MM.1S (cell line): ENCODE data around the gene GNG12.
A peak's percentile ranks its signal among the peaks of the same experiment; 100 is the strongest.

Source experiments
- DNase-seq: peaks from one replicate; pipeline ENCODE4 v3.0.0-alpha.2; 2015
- H2AFZ ChIP-seq: fragments of 300-600 bp; sonication (generic); 2 replicates; pipeline ENCODE4 v1.6.0; 2016; ENCODE audit warnings: antibody characterized with exemption, low read length
- H3F3A ChIP-seq: fragments of 300-600 bp; sonication (generic); 2 replicates; pipeline ENCODE4 v1.6.1; 2016; ENCODE audit warnings: mild to moderate bottlenecking, antibody characterized with exemption, low read length, moderate library complexity, mixed read lengths; ENCODE audit not compliant: insufficient read depth
- H3K27ac ChIP-seq: fragments of 300-600 bp; sonication (generic); 2 replicates; pipeline ENCODE4 v1.5.1; 2016; ENCODE audit warnings: mild to moderate bottlenecking, low read length
- H3K27me3 ChIP-seq: fragments of 300-600 bp; sonication (generic); replicated peaks from 2 replicates; pipeline ENCODE4 v1.6.0; 2016; ENCODE audit warnings: low read length; ENCODE audit not compliant: insufficient read depth
- H3K36me3 ChIP-seq: fragments of 300-600 bp; sonication (generic); replicated peaks from 2 replicates; pipeline ENCODE4 v1.6.1; 2016; ENCODE audit warnings: mild to moderate bottlenecking, low read length, mixed read lengths; ENCODE audit not compliant: insufficient read depth
- H3K4me1 ChIP-seq: fragments of 300-600 bp; sonication (generic); 2 replicates; pipeline ENCODE4 v1.6.1; 2016; ENCODE audit warnings: low read length, mixed read lengths
- H3K4me2 ChIP-seq: fragments of 300-600 bp; sonication (generic); 2 replicates; pipeline ENCODE4 v1.6.0; 2016; ENCODE audit warnings: low read depth, low read length
- H3K4me3 ChIP-seq: fragments of 300-600 bp; sonication (generic); 2 replicates; pipeline ENCODE4 v1.5.1; 2016; ENCODE audit warnings: low read length, mixed read lengths
- H3K79me2 ChIP-seq: fragments of 300-600 bp; sonication (generic); 2 replicates; pipeline ENCODE4 v1.6.1; 2016; ENCODE audit warnings: mixed run types, low read length, mixed read lengths
- H3K9ac ChIP-seq: fragments of 300-600 bp; sonication (generic); 2 replicates; pipeline ENCODE4 v1.6.1; 2016; ENCODE audit warnings: low read length, mixed read lengths
- H3K9me2 ChIP-seq: fragments of 300-600 bp; sonication (generic); replicated peaks from 2 replicates; pipeline ENCODE4 v1.6.1; 2016; ENCODE audit warnings: mild to moderate bottlenecking, low read length, mixed read lengths; ENCODE audit not compliant: insufficient read depth
- H3K9me3 ChIP-seq: fragments of 300-600 bp; sonication (generic); replicated peaks from 2 replicates; pipeline ENCODE4 v1.6.1; 2016; ENCODE audit warnings: mild to moderate bottlenecking, low read length, mixed read lengths; ENCODE audit not compliant: insufficient read depth
- H4K20me1 ChIP-seq: fragments of 300-600 bp; sonication (generic); 2 replicates; pipeline ENCODE4 v1.6.1; 2016; ENCODE audit warnings: mild to moderate bottlenecking, low read length, moderate library complexity, mixed read lengths; ENCODE audit not compliant: insufficient read depth
- CTCF ChIP-seq: fragments of 300-600 bp; sonication (generic); IDR thresholded peaks from 2 replicates; pipeline ENCODE4 v1.5.1; 2016; ENCODE audit warnings: antibody characterized with exemption, low read length, mixed read lengths
- EZH2 ChIP-seq: fragments of 300-600 bp; sonication (generic); optimal IDR thresholded peaks from 2 replicates; pipeline ENCODE3; 2017; ENCODE audit warnings: low read depth, mild to moderate bottlenecking, antibody characterized with exemption, low read length, mixed read lengths
- EZH2phosphoT487 ChIP-seq: fragments of 300-600 bp; sonication (generic); IDR thresholded peaks from 2 replicates; pipeline ENCODE4 v1.6.1; 2018; ENCODE audit warnings: antibody characterized with exemption, low read length

The GNG12 gene

GRCh38 chr1:67767103-67767782 is 66.0 kb downstream of the GNG12 start:
- DNase-seq, result no peak
- Histone ChIP-seq H3F3A (no peaks in the 10 kb centered on the region), H3K9me2 (no peaks in the 10 kb centered on the region), H3K4me3 (no peak overlapping the region), H3K9me3 (no peaks in the 10 kb centered on the region), H3K4me1 (peaks cover 5% of the 10 kb centered on the region), H3K9ac (no peak overlapping the region), H2AFZ (no peak overlapping the region), H3K79me2 (no peaks in the 10 kb centered on the region), H4K20me1 (no peaks in the 10 kb centered on the region), H3K4me2 (no peak overlapping the region), H3K27me3 (no peaks in the 10 kb centered on the region), H3K36me3 (no peaks in the 10 kb centered on the region), H3K27ac (no peak overlapping the region)
- TF ChIP-seq EZH2phosphoT487 (no peak), CTCF (no peak), EZH2 (no peak)

DNA sequence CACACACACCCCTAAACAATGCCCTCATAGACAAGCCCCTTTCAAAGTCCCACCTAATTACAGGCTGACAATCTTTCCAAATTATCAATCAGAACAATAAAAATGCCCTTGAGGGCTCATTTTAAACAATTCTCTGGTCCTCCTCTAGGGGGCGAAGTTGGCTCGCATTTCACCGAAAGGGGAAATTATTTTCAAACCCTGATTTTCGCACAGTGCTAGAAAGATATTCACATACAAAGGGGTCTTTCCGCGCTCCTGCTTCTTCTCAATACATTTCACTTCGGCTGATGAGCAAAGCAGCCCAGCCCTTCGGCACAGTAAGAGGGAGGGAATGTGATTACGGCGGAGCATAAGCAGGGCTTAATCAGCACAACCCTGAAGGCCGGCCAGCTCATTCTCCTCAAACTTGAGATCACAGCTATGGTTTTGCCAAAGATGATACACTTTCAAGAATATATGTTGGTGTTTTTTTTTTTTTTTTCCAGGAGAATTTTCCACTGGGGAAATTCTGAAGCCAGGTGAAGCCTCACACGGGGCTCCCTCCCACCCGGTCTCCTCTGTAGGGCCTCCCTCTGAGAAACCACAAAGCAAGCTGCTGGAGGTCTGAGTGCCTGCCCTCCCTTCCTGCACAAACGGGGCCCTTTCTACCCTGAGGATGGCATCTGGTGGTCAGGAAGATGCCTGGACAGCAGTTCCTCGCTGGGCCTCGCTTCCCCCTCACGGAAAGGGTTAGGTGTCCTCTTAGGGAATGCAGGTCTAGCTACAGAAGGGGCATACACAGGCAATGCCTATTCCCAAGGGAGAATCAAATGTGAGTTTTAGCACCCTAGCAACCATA is 66.9 kb downstream of the GNG12 start:
- Histone ChIP-seq H4K20me1 (no peaks in the 10 kb centered on the region), H3F3A (no peaks in the 10 kb centered on the region), H3K9me3 (no peaks in the 10 kb centered on the region), H3K27me3 (no peaks in the 10 kb centered on the region), H3K9ac (peak overlapping the region; percentile 48; the same call in 1 of the 2 replicates), H2AFZ (peak overlapping the region; percentile 84), H3K4me3 (peak overlapping the region; percentile 57), H3K36me3 (no peaks in the 10 kb centered on the region), H3K9me2 (no peaks in the 10 kb centered on the region), H3K4me2 (peak overlapping the region; percentile 82; the same call in 1 of the 2 replicates), H3K4me1 (peaks cover 5% of the 10 kb centered on the region), H3K79me2 (no peaks in the 10 kb centered on the region), H3K27ac (no peak overlapping the region)
- TF ChIP-seq EZH2, result no peak
- TF ChIP-seq CTCF, result peak; percentile 77
- DNase-seq, result peak; percentile 59

- H4K20me1 ChIP-seq, result no peaks in the 10 kb centered on the region
- no peak overlapping the region for H3K4me3 ChIP-seq
- no peaks in the 10 kb centered on the region for H3K27me3 ChIP-seq
- H3K9me3 ChIP-seq, result no peaks in the 10 kb centered on the region
- peaks cover 10% of the 10 kb centered on the region for H3F3A ChIP-seq
- H2AFZ ChIP-seq, result no peak overlapping the region
- no peak for DNase-seq
- no peaks in the 10 kb centered on the region for H3K9me2 ChIP-seq
- no peak overlapping the region for H3K4me2 ChIP-seq
- no peak overlapping the region for H3K9ac ChIP-seq
- H3K4me1 ChIP-seq, result peaks cover 12% of the 10 kb centered on the region
- no peaks in the 10 kb centered on the region for H3K79me2 ChIP-seq
- TF ChIP-seq EZH2phosphoT487 (no peak), CTCF (no peak), EZH2 (no peak)
- H3K36me3 ChIP-seq, result no peaks in the 10 kb centered on the region
- H3K27ac ChIP-seq, result no peak overlapping the region
Measured at GRCh38 chr1:67764633-67765032, 68.6 kb downstream of the GNG12 start.
